GM12875 (cell line): ENCODE results near the gene RALGPS2.

ENCODE experiments used
- H3K4me3 ChIP-seq: one replicate; pipeline ENCODE4 v1.5.1; 2011; ENCODE audit warnings: low read depth, low read length, control low read depth
- CTCF ChIP-seq: IDR thresholded peaks from 2 replicates; pipeline ENCODE4 v1.5.1; 2011; ENCODE audit warnings: low read depth, mild to moderate bottlenecking, control low read depth, inconsistent platforms, low read length, moderate library complexity, borderline replicate concordance; ENCODE audit not compliant: insufficient read depth

RALGPS2 gene

DNA sequence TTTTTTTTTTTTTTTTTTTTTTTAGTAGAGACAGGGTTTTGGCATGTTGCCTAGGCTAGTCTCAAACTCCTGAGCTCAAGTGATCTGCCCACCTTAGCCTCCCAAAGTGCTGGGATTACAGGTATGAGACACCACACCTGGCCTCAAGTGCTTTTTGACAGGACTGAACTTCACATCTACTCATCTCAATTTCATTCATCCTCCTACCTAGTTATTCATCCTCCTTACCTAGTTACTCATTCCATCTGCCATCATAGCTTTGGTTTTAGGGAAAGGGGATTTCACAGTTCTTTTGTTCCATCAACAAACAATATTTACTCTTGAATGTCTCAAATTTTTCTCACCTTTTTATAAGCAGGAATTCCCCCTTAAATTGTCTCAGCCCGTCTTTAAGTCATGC is 38.6 kb upstream of the RALGPS2 start:
- H3K4me3 ChIP-seq = no peak overlapping the region
- no peak for TF ChIP-seq CTCF

GRCh38 chr1:178688244-178688643 is 36.8 kb upstream of the RALGPS2 start:
- no peak overlapping the region for H3K4me3 ChIP-seq
- TF ChIP-seq CTCF = no peak

GRCh38 chr1:178689769-178690168 is 35.3 kb upstream of the RALGPS2 start:
- no peak for TF ChIP-seq CTCF
- no peak overlapping the region for H3K4me3 ChIP-seq

DNA sequence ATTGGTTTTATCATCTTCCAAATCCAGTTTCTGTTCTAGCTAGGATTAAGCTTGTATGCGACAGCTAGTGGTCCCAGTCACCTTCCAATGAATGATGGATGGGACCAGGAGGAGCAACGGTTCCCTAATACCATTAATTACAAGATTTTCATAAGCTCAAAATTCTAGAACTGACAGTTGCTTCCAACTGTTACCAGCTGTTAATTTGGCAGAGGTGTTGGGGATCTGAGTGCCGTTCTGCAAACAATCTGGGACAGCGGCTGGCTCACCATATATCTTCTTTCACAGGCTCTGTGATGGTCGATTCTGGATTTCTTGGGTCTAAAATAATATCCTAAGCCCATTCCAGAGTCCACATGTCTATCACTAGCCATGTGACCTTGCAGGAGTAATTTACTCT is 34.5 kb upstream of the RALGPS2 start:
- H3K4me3 ChIP-seq = no peak overlapping the region
- no peak for TF ChIP-seq CTCF

GRCh38 chr1:178692564-178693327 is 32.3 kb upstream of the RALGPS2 start:
- H3K4me3 ChIP-seq = no peak overlapping the region
- no peak for TF ChIP-seq CTCF

DNA sequence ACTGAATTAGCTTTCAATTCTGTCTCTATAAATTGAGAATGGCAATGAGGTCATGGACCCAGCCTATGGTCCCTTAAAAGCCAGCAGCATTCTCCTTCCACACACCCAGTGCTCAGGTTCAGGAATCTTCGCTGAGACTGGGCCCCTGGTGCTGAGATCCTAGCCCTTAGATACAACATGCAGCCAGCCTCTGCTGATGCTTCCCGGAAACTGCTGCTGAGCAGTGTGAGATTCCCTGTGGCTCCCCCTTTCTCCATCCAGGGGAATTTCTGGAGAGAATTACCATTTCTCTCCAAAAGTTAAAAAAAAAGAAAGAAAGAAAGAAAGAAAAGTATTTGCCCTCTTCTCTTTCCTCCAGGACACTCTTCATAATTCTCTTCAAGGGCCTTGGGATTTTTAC is 31.7 kb upstream of the RALGPS2 start:
- TF ChIP-seq CTCF = no peak
- H3K4me3 ChIP-seq = no peak overlapping the region

- no peak for TF ChIP-seq CTCF
- H3K4me3 ChIP-seq = no peak overlapping the region
These were observed 30.0 kb upstream of the RALGPS2 start for GRCh38 chr1:178694923-178695525.
